K562 (cell line): ENCODE measurements around the gene ARAF.

ENCODE experiments used
- CC2D1A ChIP-seq: fragments of 450-650 bp; IDR thresholded peaks from 2 replicates; pipeline ENCODE4 v1.6.1; 2017; ENCODE audit warnings: mild to moderate bottlenecking
- MYC ChIP-seq, 2 experiments: fragments of 250-450 bp in 1 of 2; sonication (Bioruptor Pico) in 1 of 2; IDR thresholded peaks; 2 replicates each; pipeline versions ENCODE4 v1.5.1 to v1.6.1; 2012 to 2021; ENCODE audit warnings: low read depth in 2 of 2, borderline replicate concordance in 1 of 2, improper control_type of control experiment in 1 of 2, low read length in 1 of 2, mild to moderate bottlenecking in 1 of 2, moderate library complexity in 1 of 2
- POLR2AphosphoS5 ChIP-seq: IDR thresholded peaks from 2 replicates; pipeline ENCODE4 v1.6.1; 2011; ENCODE audit warnings: mild to moderate bottlenecking, low read depth, low read length, moderate library complexity; ENCODE audit not compliant: control insufficient read depth, insufficient read depth
- TCF7L2 ChIP-seq: fragments of 150-350 bp; IDR thresholded peaks from 2 replicates; pipeline ENCODE4 v1.6.1; 2016; ENCODE audit warnings: low read depth, mild to moderate bottlenecking, low read length, moderate library complexity
- USF2 ChIP-seq: sonication (generic); formaldehyde crosslinking; IDR thresholded peaks from 2 replicates; pipeline ENCODE4 v1.5.0; 2020; ENCODE audit warnings: missing genetic modification reagents
- ZBTB26 ChIP-seq: fragments of 450-650 bp; formaldehyde crosslinking; IDR thresholded peaks from 2 replicates; pipeline ENCODE4 v1.4.0; 2022; ENCODE audit warnings: missing genetic modification characterization

- TF ChIP-seq TCF7L2 (no peak), MYC (IDR thresholded peaks at IDR 0.05; ENCODE audit: low read depth, low read length) (no peak), MYC (CRISPR knock-in tag; IDR thresholded peaks at IDR 0.05; ENCODE audit: borderline replicate concordance, low read depth) (no peak), USF2 (no peak), CC2D1A (no peak), ZBTB26 (CRISPR knock-in tag) (no peak), POLR2AphosphoS5 (no peak)
Observed at GRCh38 chrX:47523297-47523696, 37.7 kb upstream of the ARAF start.
